Measurements from ENCODE around the gene UGGT1.
"Not testable (repeated sequence)": the region's sequence is repeated elsewhere in the genome, so short reads cannot be mapped to it uniquely, and the experiment has no call there.

Gene UGGT1

DNA sequence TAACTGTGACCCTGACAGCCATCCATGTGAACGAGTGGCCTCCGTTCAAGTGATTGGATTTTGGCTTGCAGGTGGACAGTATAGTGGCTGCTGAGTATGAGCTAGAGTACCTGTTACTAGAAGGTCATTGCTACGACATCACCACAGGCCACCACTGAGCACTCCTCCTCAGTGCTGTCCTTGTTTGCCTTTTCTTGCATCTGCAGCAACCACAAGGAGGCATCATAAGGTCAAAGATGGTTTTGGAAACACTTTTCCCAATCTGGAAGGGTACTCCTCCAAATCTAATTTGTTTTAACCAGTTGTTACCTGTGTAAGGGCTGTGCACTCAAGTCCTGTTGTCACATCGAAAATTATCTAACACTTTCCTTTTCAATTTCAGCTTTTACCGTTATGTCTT lies 81.2 kb downstream of the UGGT1 start:
- no peak for DNase-seq (ENCODE audit: low read depth in 3 of 3)

DNA sequence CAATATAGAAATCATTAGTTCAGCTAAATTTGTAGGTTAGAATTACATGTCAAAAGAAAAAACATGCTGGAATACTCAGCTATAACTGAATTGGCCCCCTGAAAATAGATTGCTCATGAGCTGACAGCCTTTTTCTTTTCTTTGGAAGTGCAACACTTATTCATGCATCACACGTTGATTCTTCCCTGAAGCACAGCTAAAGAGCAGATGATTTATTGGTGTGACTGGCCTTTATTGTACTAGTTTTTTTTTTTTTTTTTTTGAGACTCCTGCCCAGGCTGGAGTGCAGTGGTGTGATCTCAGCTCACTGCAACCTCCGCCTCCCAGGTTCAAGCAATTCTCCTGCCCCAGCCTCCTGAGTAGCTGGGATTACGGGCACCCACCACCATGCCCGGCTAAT lies 83.1 kb downstream of the UGGT1 start:
- DNase-seq (ENCODE audit: low read depth in 3 of 3) = not testable (repeated sequence)

DNA sequence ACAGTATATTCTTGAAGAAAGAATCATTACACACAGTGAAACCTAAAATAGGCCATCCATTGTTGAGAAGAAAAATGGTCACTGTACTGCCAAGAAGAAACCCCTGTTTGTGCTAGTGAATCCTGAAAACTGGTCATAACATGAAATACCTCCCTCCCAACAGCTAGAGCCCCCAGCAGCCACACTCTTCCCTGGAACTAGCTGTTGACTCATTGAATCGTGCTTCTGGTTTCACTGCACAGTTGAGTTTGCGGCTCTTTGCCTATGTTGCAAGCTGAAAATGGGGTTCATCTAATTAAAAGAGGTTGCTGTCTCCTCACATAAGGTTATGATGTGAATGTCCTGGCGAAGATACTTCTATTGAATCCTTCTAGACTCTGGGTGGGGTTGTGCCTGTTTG lies 86.3 kb downstream of the UGGT1 start:
- DNase-seq (ENCODE audit: low read depth in 3 of 3) = no peak

DNA sequence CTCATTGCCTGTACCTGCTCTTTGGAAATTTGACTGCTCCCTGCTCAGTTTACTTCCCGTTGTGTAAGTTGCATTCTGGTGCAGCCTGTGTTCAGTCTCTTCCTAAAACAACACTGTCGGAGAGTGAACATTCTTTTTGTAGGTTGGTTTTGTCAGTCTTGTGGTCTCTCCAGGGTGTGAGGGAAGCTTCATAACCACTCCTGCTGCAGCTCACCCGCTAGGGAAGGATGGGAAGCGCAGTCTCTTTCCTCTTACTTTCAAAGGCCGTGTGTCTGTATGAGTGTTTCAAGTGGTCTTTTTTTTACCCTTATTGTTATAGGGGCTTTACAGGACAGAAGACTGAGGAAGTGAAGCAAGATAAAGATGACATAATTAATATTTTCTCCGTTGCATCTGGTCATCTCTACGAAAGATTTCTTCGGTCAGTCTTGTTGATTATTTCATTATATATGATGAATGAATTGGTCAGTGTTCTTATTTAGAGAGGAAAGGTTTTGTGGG lies 87.2 kb downstream of the UGGT1 start:
- DNase-seq (ENCODE audit: low read depth in 3 of 3) = no peak

DNA sequence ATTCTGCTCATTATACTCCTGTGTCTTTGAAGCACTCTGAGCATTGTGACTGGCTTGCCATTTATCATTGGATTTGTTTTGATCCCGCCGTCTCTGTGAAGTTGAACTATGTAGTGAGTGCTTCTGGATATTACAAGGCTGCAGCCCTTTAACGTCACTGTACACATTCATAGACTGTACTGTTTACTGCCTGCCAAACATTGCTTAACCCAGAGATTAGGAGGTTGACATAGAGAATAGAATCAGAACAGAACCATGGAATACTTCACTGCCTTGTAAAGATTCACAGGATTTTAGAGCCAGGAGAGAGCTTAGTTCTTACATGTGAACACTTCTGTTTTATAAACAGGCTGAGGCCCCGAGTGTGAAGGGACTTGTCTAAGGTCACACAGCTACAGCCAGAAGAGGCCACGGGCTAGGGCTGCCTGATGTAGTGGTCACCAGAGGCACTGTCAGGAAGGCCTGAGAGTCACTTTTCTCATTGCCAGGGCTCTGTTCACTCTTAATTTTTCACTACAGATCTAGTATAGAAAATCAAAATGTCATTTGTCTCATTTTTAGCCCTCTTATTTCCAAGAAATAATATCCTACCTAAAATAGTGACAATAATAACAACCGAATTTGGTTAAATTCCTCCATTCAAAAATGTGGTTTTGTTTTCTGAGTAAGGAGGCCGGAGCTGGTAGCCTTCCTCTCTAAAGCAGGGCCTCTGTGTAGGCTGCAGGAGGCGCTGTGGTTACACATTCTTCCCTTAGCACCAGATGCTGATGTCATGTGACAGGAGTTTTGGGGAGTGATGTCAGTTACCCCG lies 87.9 kb downstream of the UGGT1 start:
- peak in 2 of 3 experiments; percentile 2 to 35 for DNase-seq (ENCODE audit: low read depth in 3 of 3)

DNA sequence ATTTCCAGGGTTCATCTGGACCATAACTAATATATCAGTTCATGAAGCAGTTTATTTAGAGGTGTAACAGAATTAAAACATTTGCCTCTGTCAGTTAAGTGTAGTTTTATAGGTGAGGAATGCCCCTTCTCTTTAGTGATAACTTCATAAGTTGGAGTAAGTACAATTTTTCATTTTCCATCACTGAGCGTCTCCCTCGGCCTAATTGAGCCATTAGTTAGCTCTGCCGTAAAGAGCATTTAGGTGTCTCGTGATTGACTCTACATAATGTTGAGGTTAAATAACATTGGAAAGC lies 88.4 kb downstream of the UGGT1 start:
- DNase-seq (ENCODE audit: low read depth in 3 of 3) = no peak

DNA sequence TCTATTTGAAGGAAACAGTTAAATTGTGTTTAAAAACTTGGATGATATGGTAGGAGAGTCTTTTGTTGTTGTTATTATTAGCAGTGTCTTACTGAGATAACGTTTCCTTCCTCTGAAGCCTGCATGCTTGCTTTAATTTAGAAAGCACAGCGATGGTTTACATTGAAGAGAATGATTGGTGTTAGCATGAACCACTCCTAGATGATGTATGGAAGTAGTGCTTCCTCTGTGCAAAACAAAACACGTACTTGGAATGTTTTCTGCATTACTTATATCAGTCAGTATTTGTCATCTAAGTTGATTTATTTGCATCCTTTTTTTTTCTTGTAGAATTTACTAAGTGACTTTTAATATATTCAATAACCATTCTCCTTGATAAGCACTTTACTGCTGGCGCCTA lies 89.0 kb downstream of the UGGT1 start:
- DNase-seq (ENCODE audit: low read depth in 3 of 3) = no peak

DNA sequence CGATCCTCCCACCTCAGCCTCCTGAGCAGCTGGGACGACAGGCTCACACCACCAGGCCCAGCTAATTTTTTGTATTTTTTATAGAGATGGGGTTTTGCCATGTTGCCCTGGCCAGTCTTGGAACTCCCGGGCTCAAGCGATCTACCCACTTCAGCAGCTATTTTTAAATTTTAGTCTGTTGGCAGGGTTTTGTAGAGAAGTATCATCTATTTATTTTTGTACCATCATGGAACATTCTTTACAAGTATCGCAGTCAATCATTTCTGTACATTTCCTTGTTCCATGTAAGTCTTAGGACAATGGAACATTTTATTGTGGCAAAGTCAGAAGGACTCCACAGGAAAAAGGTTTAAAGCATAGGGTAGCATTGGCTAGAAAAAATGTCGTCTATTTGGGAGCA lies 94.6 kb downstream of the UGGT1 start:
- DNase-seq (ENCODE audit: low read depth in 3 of 3) = no peak

DNA sequence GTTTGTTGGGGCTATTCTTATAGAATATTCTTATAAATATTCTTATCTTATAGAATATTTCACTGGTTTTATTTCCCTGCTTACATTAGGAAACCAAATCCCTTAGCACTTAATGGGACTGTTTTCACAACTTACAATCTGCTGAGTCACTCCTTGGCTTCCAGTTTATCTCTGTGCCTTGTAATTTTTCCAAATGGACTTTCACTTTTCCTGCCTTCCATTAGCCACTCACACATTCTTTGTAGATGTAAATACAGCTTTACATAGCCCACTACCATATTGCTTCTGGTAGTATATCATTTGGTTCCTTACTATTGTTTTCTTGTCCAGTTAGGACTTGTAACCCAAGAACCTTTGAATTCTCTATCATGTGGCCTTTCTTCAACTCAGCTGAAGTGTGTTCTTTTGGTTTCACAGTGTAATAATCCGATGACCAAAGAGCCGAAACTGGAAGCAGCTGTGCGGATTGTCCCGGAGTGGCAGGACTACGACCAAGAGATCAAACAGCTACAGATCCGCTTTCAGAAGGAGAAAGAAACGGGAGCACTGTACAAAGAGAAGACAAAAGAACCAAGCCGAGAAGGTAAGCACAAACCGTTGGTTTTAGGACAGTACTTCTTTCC lies 96.1 kb downstream of the UGGT1 start:
- DNase-seq (ENCODE audit: low read depth in 3 of 3) = no peak

DNA sequence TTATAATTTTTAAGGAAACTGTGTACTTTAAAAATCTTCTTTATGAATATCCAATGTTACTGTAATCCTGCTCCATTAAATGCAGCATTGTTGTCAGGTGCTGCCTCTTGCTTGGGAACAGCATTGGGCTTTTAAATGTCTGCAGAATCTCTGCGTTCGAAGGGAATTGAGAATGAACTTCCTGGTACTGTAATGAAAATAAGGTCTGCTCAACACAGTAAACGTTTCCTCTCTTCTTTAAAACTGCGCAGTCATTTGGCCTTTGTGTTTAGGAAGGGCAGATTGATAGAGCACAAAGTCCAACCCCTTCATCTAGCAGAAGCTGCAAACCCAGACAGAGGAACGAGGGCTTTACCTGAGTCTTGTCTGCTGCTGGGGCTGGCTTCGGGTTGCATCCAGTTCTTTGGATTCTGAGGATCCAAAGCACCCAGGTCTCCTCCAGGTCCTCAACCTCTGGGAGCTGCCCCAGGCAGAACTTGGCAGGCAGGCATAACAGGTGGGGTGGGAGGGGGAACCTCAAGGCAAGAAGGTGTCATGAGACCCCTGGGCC lies 104.5 kb downstream of the UGGT1 start:
- no peak for DNase-seq (ENCODE audit: low read depth in 3 of 3)

DNA sequence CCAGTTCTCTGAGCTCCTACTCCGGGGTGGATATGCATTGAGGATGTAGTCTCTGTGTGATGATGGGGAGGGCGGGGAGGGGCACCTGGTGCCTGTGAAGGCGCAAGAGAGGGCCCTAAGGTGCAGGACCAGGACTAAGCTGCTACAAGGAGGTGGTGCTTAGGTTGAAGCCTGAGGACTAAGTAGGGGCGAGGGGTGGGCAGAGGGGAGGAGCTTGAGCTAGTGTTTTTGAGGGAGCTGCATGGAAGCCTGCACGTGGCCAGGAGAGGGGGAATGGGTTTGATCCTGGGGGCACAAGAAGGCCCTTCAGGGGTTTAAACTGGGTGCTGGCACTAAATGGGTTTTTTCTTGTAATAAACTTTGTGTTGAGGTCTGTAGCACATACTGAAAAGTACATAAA lies 105.0 kb downstream of the UGGT1 start:
- DNase-seq (ENCODE audit: low read depth in 3 of 3) = no peak

DNA sequence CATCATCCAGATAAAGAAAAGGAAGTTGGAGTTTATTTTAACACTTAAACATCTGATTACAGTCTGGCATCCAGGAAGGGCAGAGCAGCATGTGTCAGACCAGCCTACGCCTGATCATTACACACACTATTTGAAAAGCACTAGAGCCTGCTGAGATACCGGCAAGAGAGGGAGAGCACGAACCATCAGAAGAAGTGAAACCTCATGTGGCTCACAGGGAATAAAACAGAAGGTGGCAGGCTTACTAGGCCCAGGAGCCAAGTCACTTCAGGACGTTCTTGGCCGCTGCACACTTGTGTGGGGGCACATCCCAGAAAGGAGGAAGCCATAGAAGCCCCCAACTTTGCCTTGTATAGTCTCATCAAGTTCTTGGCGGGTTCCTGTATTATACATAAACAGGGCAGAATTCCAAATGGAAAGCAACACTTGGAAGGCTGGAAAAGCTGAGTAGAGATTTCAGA lies 105.5 kb downstream of the UGGT1 start:
- DNase-seq (ENCODE audit: low read depth in 3 of 3) = no peak

DNA sequence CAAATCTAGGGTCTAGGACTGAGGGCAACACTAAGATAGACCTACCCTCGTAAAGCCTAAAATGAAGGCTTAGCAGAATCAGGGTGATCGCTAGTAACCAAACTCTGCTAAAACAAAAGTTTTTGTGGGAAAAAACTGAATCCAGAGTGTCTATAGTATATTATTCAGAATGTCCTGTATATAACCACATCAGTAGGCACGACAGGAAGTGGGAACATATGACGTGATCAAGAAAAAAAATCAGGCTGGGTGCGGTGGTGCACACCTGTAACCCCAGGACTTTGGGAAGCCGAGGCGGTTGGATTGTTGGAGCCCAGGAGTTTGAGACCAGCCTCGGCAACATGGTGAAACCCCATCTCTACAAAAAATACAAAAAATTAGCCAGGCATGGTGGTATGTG lies 106.1 kb downstream of the UGGT1 start:
- DNase-seq (ENCODE audit: low read depth in 3 of 3) = no peak

DNA sequence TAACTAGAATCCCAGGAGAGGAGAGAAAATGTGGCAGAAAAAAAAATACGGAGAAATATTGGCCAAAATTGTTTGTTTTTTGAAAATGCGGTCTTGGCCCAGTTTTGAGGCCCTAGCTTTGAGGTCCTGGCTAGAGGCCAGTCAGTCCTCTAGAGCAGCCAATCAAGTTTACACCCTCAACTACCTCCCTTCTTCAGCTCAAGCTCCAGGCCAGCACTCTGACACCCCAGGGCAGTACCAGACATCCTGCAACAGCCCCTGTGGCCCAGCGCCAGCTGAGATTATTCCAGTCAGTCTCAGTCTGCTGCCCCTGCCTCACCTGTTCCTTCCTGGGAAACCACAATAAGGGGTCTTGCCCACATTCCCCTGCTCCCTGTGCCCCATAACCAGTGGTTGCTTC lies 107.7 kb downstream of the UGGT1 start:
- no peak for DNase-seq (ENCODE audit: low read depth in 3 of 3)

DNA sequence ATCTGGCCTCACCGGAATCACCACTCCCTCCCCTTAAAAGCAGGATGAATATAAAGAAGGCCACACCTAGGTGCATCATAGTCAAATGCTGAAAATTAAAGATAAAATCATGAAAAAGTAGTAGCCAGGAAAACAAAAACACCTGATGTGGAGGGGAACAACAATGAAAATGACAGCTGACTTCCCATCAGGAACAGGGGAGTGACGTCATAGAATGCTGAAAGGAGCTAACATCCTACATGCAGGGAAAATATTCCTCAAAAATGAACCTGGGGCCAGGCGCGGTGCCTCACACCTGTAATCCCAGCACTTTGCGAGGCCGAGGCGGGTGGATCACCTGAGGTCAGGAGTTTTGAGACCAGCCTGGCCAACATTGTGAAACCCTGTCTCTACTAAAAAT lies 108.1 kb downstream of the UGGT1 start:
- no peak for DNase-seq (ENCODE audit: low read depth in 3 of 3)

DNA sequence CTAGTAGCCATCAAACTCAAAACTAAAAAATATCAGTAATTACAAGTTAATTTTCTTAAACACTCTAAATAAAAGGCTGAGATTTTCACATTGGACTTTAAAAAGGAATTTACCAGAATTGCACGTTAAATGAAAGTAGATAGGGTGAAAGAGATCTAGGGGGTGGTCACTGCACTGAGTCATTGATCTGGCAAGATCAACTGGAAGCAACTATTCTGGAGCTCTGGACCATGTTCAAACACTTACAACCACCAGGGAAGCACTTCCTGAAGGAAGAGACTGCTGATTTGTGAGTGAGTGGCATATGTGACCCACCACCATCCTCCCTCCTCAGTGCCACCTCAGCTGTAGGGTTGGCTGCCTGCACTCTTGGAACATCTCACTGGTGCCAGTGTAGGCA lies 111.8 kb downstream of the UGGT1 start:
- DNase-seq (ENCODE audit: low read depth in 3 of 3) = no peak

DNA sequence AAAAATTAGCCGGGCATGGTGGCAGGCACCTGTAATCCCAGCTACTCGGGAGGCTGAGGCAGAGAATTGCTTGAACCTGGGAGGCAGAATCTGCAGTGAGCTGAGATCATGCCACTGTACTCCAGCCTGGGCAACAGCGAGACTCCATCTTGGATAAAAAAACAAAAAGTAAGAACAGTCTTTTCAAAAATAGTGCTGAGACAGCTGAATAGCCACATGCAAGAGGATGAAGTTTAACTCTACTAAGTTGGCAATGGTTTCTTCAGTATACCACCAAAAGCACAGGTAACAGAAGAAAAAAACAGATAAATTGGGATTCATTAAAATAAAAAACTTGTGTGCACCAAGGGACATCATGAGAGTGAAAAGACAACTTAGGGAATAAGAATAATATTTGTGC lies 115.2 kb downstream of the UGGT1 start:
- DNase-seq (ENCODE audit: low read depth in 3 of 3) = no peak

DNA sequence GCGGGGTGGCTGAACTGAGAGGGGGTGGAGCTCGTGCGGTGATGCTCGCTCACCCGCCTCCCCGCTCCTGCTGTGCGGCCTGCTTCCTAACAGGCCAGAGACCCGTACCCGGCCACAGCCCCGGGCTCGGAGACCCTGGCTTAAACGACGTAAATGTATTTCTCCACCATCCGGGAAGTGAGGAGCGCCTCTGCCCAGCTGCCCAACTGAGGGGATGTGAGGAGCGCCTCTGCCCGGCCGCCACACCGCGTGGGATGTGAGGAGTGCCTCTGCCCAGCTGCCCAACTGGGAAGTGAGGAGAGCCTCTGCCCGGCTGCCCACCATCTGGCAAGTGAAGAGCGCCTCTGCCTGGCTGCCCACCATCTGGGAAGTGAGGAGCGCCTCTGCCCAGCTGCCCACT lies 117.0 kb downstream of the UGGT1 start:
- DNase-seq (ENCODE audit: low read depth in 3 of 3) = no peak

DNA sequence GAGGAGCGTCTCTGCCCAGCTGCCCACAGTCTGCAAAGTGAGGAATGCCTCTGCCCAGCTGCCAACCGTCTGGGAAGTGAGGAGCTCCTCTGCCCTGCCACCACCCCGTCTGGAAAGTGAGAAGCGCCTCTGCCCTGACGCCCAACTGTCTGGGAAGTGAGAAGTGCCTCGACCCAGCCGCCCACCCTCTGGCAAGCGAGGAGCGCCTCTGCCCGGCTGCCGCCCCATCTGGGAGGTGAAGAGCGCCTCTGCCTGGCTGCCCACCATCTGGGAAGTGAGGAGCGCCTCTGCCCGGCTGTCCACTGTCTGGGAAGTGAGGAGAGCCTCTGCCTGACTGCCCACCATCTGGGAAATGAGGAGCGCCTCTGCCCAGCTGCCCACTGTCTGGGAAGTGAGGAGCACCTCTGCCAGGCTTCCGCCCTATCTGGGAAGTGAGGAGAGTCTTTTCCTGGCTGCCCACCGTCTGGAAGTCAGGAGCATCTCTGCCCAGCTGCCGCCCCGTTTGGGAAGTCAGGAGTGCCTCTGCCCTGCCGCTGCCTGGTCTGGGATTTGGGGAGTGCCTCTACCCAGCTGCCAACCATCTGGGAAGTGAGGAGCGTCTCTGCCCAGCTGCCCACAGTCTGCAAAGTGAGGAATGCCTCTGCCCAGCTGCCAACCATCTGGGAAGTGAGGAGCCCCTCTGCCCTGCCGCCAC lies 117.8 kb downstream of the UGGT1 start:
- DNase-seq (ENCODE audit: low read depth in 3 of 3) = not testable (repeated sequence)

DNA sequence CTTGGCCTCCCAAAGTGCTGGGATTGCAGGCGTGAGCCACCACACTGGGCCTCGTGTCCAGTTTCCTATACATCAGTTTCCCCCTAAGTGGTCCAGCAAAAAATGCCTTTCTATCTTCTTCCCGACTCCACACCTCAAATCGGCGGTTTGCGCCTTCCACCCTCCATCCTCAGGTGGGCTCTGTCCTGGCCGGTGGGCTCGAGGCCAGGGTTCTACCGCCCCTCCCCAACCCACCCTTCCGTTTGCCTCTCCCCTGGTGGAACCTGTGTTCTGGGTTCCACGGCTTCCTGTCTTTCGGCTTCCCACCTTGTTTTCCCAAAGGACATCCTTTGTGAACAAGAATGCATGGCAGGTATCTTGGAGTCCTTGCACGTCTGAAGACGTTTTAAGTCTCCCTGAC lies 123.3 kb downstream of the UGGT1 start:
- DNase-seq (ENCODE audit: low read depth in 3 of 3) = no peak

DNA sequence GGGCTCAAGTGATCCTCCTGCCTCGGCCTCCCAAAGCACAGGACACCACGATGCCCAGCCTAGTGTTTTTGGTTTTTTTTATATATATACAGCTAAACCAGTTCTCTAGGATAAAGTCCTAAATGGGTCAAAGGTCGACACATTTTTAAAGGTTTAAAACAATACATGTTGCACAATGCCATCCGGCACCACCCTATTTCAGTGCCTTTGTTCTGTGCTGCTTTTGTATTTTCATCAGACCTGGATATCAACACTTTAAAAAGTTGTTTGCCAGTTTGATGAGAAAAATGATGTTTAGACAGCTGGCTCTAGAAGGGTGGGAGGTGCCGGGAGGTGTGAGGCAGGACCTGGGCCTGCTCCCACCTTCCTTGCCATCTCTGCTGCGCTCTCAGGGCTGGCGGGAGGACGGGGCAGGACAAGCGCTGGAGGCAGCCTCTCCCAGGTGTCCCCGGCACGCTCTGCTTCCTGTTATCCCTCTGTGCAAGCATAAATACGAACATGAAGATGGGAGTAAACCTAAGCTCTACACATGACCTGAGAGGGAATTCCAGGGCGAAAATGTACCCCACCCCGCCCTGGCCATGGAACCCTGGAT lies 124.0 kb downstream of the UGGT1 start:
- no peak for DNase-seq (ENCODE audit: low read depth in 3 of 3)
